ENCODE results near the gene STARD5.

- TF ChIP-seq CTCF (IDR thresholded peaks at IDR 0.05) (no peak), POLR2A (IDR thresholded peaks at IDR 0.05) (no peak), POLR2AphosphoS5 (IDR thresholded peaks at IDR 0.05; ENCODE audit: insufficient read depth in 1 of 2, low read depth in 1 of 2) (no peak)
These were observed 11.0 kb upstream of the STARD5 start for GRCh38 chr15:81334768-81335435.
